Fibroblast of skin of abdomen (primary cell): ENCODE data around the gene ZNF324B.
"Not testable (repeated sequence)": the region's sequence is repeated elsewhere in the genome, so short reads cannot be mapped to it uniquely, and the experiment has no call there.

Experiments
- DNase-seq: peaks from one replicate; pipeline ENCODE4 v3.0.0-alpha.2; 2013

Gene ZNF324B

DNA sequence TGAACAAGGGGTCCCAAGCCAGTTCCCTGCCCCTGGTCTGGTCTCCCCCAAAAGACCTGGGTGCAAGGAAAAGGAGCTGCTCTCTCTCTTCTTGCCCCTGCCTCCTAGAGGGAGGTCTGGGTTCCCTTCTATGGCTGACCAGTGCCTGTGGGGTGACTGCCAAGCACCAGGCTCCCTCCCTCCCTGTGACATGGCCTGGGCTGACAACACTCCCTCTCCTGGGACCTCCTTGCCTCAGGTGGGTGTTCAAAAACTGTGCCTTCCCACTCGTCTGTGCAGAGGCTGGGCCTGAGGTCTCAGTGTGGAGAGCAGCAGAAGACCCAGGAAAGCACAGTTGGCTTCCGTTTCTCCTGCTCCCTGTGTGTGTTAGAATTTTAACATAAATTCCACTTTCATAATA, 29.4 kb downstream of the ZNF324B start:
- DNase-seq, result no peak

DNA sequence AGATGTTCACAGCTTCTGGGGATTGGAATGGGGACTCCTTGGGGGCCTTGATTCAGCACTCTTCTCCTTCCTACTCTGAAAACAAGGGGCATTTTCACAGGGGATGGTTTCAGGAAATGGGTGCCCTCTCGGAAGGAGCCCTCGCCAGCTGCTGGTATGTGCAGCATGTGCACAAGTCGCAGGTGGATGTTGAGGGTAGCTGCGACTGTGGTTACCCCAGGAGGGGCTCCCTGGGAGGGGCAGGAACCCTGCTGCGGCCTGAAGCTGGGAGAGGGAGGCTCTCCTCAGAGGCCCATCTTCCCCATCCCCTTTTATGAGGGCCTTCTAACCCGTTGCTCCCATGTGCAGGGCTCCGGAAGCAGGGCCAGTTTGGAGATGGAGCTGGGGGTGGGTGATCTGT, 30.9 kb downstream of the ZNF324B start:
- DNase-seq, result no peak

DNA sequence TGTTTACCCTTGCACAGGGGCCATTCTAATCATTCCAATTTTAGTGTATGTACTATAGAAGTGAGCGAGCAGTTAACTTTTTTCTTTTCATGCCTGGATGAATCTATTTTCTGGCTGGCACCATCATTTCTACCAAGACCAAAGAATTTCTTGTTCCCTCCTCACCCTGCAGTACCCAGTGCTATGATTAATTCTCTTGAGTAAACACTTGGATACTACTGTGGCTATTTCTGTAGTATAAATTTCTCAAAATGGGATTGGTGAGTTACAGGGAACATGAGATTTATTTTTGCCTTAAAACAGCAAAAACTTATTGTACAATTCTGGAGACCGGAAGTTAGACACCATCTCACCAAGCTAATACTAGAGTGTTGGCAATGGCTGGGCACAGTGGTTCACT, 32.4 kb downstream of the ZNF324B start:
- no peak for DNase-seq

DNA sequence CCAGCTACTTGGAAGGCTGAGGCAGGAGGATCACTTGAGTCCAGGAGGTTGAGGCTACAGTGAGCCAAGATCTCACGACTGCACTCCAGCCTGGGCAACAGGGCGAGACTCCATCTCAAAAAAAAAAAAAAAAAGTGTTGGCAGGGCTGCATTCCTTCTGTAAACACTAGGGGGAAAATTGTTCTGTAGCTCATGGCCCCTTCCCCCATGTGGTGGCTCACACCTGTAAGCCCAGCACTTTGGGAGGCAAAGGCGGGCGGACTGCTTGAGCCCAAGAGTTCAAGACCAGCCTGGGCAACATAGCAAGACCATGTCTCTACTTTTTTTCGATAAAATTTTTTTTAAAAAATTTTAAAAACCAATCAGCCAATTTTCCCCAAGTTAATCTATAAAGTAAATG, 32.9 kb downstream of the ZNF324B start:
- not testable (repeated sequence) for DNase-seq

DNA sequence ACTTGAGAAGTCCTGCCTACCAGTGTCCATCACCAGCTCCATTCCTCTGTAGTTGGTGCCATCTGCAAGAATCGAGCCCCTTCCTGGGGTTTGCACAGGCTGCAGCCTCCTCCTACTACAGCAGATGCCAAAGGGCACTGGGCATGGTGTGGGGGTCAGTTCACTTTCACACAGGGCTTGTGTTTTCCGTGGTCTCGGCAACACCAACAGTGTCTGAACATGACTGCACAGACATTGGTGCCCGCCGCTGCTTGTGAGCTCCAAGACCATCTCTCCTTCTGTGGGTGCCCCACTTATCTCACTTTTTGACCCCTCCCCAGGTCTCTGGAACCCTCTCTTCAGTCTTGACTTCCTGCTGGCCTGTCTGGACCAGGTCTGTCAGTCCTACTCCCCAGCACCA, 40.0 kb downstream of the ZNF324B start:
- no peak for DNase-seq

DNA sequence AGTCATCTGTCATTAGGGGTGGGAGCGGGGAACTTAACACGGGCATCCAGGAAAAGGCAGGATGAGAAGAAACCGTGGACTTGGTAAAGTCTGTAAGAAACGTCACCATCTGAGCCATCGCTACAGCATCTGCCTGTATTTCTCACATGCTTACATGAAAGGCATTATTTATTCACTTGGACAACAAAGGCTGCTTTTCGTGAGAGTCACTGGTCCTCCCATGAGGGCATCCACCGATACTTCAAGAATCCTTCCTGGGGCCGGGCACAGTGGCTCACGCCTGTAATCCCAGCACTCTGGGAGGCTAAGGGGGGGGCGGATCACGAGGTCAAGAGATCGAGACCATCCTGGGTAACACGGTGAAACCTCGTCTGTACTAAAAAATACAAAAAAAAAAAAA, 40.8 kb downstream of the ZNF324B start:
- DNase-seq, result no peak

DNA sequence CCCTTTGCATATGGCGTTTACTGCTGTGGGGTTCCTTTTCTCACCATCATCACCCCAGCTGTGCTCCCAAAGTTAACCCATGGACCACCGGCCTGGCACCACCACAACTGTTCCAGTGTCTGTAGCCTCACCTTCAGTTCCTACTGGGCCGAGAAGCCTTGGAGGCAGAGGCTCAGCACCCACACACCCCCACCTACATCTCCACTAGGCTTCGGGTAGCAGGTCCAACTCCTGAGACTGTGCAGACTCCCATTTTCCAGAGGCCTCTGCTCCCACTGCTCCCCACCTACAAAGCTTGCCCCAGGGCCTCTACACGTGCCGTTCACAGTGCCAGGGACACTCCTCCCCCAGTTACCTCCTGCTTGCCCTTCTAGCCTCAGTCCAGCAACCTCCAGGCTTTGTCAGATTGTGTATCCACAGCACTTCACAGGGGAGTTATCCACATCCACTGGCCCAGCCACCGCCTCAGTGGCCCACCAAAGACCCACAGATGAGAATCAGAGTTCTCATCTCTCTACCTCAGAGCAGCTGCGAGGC, 46.3 kb downstream of the ZNF324B start:
- no peak for DNase-seq

DNA sequence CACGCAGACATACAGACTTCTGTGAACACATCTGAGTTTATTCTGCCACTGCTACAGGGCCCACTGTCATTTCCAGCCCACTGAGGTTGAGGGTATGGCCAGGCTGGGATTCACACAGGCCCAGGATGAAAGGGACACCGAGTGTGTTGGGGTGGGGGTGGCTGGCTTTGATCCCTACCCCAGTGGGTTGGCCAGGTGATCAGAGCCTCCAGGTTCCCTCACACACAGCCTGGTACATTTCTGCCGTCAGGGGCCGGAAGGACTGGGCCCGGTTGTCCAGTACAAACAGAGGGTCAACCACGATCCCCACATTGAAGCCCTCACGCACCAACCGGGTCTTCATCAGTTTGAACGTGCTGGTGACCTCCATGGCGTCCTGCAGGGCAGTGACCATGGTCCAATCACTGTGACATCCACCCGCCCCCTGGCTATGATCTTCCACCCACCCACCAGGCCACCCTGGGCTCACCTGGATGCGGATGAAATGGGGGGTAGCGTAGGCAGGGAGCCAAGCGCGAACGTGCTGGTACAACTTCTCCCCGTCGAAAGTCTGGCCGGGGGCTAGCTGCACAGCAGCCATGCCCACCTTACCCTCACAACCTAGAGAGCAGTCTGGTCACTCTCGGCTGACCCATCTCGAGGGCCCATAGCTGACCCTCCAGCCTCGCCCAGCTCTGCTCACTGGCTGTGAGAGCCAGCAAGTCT, 47.0 kb downstream of the ZNF324B start:
- no peak for DNase-seq

DNA sequence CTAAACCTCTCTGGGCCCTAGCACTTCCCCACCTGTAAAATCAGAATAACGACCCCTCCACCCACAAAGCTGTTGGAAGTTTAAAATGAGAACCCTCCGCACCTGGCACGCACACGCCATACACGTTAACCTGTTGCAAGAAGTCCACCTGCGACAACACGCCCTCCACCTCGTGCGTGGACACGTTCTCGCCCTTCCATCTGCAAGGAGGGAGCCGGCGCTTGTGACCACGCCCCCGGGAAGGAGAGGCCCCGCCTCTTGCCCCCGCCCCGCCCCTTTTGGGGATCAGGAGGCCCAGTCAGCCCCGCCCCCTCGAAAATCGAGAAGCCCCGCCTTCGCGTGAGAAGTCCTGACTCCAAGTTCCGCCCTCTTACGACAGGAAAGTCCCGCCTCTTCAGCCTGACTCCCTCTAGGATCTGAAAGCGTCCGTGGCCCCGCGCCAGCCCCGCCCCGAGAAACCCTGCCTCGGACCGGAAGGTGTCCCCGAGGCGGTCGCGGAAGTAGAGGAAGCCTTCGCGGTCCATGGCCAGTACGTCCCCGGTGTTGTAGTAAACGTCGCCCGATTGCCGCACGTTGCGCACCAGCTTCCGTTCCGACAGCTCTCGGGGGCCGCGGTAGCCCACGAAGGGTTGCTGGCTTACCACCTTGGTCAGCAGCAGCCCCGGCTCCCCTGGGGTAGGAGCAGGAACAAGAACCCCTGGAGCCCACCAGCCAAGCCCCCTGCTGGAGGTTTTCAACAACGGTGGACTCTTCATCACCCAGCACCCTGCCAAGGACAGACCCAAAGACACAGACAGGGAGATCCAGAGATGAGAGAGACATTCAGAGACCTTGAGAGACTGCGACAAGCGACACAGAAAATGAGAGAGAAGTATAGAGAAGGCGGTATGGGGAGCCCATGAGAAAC, 47.9 kb downstream of the ZNF324B start:
- peak; percentile 99 for DNase-seq

DNA sequence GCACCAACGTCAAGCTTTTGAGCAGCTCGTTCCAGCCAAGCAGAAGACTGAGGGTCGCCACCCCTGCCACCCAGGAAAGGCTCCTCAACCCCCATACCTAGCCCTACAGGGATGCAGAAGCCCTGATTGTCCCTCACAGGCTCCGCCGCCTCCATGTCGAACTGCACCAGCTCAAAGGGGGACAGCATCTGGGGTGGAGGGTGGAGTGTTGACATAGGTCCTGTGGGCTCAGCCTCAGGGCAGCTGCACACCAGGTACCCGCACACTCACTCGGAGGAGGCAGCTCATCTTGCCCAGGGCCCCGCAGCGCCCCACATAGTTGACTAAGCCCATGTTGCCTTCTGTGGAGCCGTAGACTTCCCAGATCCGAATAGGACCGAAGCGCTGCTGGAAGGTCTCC, 48.8 kb downstream of the ZNF324B start:
- DNase-seq, result no peak
